ENCODE data around the gene MFAP4.

The MFAP4 gene

GRCh38 chr17:19372011-19372370 lies 15.0 kb downstream of the MFAP4 start:
- TF ChIP-seq, protein P1, sequence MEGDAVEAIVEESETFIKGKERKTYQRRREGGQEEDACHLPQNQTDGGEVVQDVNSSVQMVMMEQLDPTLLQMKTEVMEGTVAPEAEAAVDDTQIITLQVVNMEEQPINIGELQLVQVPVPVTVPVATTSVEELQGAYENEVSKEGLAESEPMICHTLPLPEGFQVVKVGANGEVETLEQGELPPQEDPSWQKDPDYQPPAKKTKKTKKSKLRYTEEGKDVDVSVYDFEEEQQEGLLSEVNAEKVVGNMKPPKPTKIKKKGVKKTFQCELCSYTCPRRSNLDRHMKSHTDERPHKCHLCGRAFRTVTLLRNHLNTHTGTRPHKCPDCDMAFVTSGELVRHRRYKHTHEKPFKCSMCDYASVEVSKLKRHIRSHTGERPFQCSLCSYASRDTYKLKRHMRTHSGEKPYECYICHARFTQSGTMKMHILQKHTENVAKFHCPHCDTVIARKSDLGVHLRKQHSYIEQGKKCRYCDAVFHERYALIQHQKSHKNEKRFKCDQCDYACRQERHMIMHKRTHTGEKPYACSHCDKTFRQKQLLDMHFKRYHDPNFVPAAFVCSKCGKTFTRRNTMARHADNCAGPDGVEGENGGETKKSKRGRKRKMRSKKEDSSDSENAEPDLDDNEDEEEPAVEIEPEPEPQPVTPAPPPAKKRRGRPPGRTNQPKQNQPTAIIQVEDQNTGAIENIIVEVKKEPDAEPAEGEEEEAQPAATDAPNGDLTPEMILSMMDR (IDR thresholded peaks at IDR 0.05; ENCODE audit: insufficient read depth, low read depth, low read length, missing control alignments): no peak
- H3K4me3 ChIP-seq (ENCODE audit: low read depth, low read length): no peak overlapping the region
- no peak for DNase-seq (ENCODE audit: low read depth)

- DNase-seq (ENCODE audit: low read depth): peak; percentile 24
- no peak overlapping the region for H3K4me3 ChIP-seq (ENCODE audit: low read depth, low read length)
- TF ChIP-seq, protein P1 (IDR thresholded peaks at IDR 0.05; ENCODE audit: insufficient read depth, low read depth, low read length, missing control alignments): no peak
These were observed 15.6 kb downstream of the MFAP4 start for GRCh38 chr17:19371259-19372010.

- TF ChIP-seq, protein P1 (IDR thresholded peaks at IDR 0.05; ENCODE audit: insufficient read depth, low read depth, low read length, missing control alignments): no peak
- DNase-seq (ENCODE audit: low read depth): peak; percentile 78
These were observed 16.5 kb downstream of the MFAP4 start for GRCh38 chr17:19370493-19370960.

DNA sequence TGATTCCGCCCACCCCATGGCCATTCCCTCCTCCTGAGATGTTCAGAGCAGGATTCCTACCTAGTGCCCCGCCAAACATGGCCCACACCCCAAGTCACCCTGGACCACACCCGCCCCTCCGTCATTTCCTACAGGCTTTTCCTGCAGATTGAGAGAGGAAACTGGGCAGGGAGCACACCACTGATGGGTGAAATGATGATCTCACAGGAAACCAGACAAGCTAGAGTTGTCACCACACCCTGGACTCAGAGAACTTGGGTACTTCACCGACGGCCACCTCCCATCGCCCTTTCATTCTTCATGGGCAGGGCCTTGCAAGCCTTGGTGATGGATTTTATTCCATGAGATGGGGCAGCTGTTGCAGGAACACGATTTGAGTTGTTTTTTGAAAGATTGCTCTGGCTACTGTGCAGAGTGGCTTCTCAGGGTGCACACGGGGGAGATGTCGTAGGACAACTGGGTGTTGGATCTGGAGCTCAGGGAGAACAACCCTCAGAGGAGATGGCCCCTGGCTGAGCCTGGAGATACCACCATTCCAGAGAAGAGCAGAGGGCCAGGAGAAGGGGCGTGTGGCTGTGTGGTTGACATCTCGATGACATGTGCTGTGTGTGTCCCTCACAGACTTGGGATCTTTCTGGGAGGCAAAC lies 17.0 kb downstream of the MFAP4 start:
- H3K4me3 ChIP-seq (ENCODE audit: low read depth, low read length): no peak overlapping the region
- TF ChIP-seq, protein P1 (IDR thresholded peaks at IDR 0.05; ENCODE audit: insufficient read depth, low read depth, low read length, missing control alignments): no peak
- DNase-seq (ENCODE audit: low read depth): peak; percentile 45

More at GRCh38 chr17:19370493-19370960, 16.5 kb downstream of the MFAP4 start:
- H3K4me3 ChIP-seq (ENCODE audit: low read depth, low read length): no peak overlapping the region

DNA sequence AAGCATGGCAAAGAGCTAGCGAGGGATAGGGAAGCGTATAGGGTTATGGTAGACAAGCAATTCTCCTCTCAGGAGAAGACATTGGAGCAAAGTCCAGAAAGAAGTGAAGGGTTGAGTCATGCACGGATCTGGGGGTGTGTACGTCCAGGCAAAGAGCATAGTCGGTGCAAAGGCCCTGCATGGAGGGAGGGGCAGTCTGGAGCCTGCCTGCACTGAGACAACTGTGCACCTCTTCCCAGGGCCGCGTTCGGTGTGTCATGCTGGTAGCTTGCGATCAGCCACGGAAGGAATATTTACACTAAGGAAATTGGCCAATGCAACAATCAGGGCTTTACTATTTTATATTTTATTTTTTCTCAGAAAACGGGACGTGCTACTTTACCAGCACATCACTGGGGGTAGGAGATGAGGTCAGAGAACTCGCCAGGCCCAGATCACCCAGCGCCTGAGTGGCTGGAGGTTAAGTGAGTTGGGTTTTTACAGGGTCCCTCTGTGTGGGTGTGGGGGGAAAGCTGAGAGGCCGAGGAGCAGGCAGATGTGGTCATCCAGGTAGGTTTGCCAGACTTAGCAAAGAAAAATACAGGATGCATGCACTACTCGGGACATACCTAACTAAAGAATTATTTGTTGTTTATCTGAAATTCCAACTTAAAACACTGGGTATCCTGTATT lies 17.7 kb downstream of the MFAP4 start:
- DNase-seq (ENCODE audit: low read depth): no peak
- TF ChIP-seq, protein P1 (IDR thresholded peaks at IDR 0.05; ENCODE audit: insufficient read depth, low read depth, low read length, missing control alignments): no peak
- no peak overlapping the region for H3K4me3 ChIP-seq (ENCODE audit: low read depth, low read length)

DNA sequence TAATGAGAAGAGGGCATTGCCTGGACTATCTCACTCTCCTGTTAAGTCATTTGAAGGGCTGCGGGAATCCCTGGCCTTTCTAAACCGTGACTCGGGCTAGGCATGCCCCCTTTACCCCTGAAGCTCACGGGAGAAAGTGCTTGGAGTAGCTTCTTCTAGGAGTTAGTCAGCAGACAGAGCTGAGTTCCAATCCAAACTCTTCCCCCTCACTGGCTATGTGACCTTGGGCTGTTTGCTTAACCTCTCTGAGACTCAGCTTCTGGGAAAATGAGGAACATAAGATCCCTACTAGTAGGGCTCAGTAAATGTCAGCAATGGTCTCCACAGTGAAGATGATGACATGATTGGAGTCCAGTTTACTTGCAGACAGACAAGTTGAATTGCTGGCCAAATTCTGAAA lies 18.8 kb downstream of the MFAP4 start:
- TF ChIP-seq, protein P1 (IDR thresholded peaks at IDR 0.05; ENCODE audit: insufficient read depth, low read depth, low read length, missing control alignments): no peak
- no peak for DNase-seq (ENCODE audit: low read depth)
- no peak overlapping the region for H3K4me3 ChIP-seq (ENCODE audit: low read depth, low read length)

All from GM12865 (cell line).